GM12891 (cell line): ENCODE data around the gene UGT1A9.

ENCODE experiments used
- DNase-seq: peaks from one replicate; pipeline ENCODE4 v3.0.0; 2011; ENCODE audit warnings: low spot score; ENCODE audit not compliant: insufficient read length
- FAIRE-seq: peaks from 2 replicates; lab custom pipeline; 2011; peaks lifted over from hg19 to GRCh38; lab: Jason Lieb, UNC
- PAX5 ChIP-seq: IDR thresholded peaks from 2 replicates; pipeline ENCODE4 v1.6.1; 2011; ENCODE audit warnings: low read length, moderate library complexity, mild to moderate bottlenecking; ENCODE audit not compliant: insufficient read depth, severe bottlenecking
- POLR2A ChIP-seq: IDR thresholded peaks from 2 replicates; pipeline ENCODE4 v1.6.1; 2011; ENCODE audit warnings: low read depth, low read length, control low read depth
- POLR2AphosphoS5 ChIP-seq: IDR thresholded peaks from 2 replicates; pipeline ENCODE4 v1.6.1; 2011; ENCODE audit warnings: low read depth, low read length, control low read depth
- POU2F2 ChIP-seq: IDR thresholded peaks from 2 replicates; pipeline ENCODE4 v1.6.1; 2011; ENCODE audit warnings: low read depth, mild to moderate bottlenecking, control low read depth, low read length, moderate library complexity
- SPI1 ChIP-seq: IDR thresholded peaks from 2 replicates; pipeline ENCODE4 v1.6.1; 2011; ENCODE audit warnings: low read depth, low read length, control low read depth
- TAF1 ChIP-seq: IDR thresholded peaks from 2 replicates; pipeline ENCODE4 v1.6.1; 2011; ENCODE audit warnings: low read depth, low read length, control low read depth

The UGT1A9 gene

GRCh38 chr2:233793465-233794127, 121.9 kb downstream of the UGT1A9 start:
- FAIRE-seq, result no peak
- no peak for DNase-seq
- no peak for TF ChIP-seq TAF1
- no peak for TF ChIP-seq PAX5
- no peak for TF ChIP-seq POLR2AphosphoS5
- no peak for TF ChIP-seq POU2F2
- TF ChIP-seq SPI1, result no peak
- TF ChIP-seq POLR2A, result no peak

GRCh38 chr2:233794128-233794658, 122.5 kb downstream of the UGT1A9 start:
- no peak for TF ChIP-seq POLR2A
- no peak for TF ChIP-seq TAF1
- DNase-seq (no peak), FAIRE-seq (no peak)

GRCh38 chr2:233795735-233796171, 124.1 kb downstream of the UGT1A9 start:
- no peak for FAIRE-seq
- no peak for DNase-seq
- TF ChIP-seq SPI1, result no peak
- no peak for TF ChIP-seq TAF1
- no peak for TF ChIP-seq POLR2A

GRCh38 chr2:233796254-233796653, 124.6 kb downstream of the UGT1A9 start:
- FAIRE-seq (no peak), DNase-seq (no peak)
- TF ChIP-seq TAF1 (no peak), POLR2AphosphoS5 (no peak), PAX5 (no peak), POLR2A (no peak), SPI1 (no peak), POU2F2 (no peak)

- TF ChIP-seq POLR2AphosphoS5 (no peak), PAX5 (no peak), POLR2A (no peak), POU2F2 (no peak), SPI1 (no peak), TAF1 (no peak)
- no peak for FAIRE-seq
- DNase-seq, result no peak
These were observed 126.8 kb downstream of the UGT1A9 start for GRCh38 chr2:233798335-233799086.

GRCh38 chr2:233799087-233799665, 127.5 kb downstream of the UGT1A9 start:
- no peak for TF ChIP-seq TAF1
- TF ChIP-seq SPI1, result no peak
- no peak for TF ChIP-seq PAX5
- no peak for TF ChIP-seq POLR2A
- TF ChIP-seq POU2F2, result no peak
- TF ChIP-seq POLR2AphosphoS5, result no peak
- no peak for FAIRE-seq
- DNase-seq, result no peak

GRCh38 chr2:233799716-233800115, 128.0 kb downstream of the UGT1A9 start:
- no peak for TF ChIP-seq POLR2AphosphoS5
- TF ChIP-seq PAX5, result no peak
- no peak for TF ChIP-seq SPI1
- TF ChIP-seq POU2F2, result no peak
- TF ChIP-seq TAF1, result no peak
- no peak for TF ChIP-seq POLR2A

GRCh38 chr2:233800208-233800607, 128.5 kb downstream of the UGT1A9 start:
- FAIRE-seq (no peak), DNase-seq (no peak)
- no peak for TF ChIP-seq TAF1
- TF ChIP-seq POLR2A, result no peak
- TF ChIP-seq POU2F2, result no peak
- no peak for TF ChIP-seq SPI1
- TF ChIP-seq PAX5, result no peak
- no peak for TF ChIP-seq POLR2AphosphoS5

More at GRCh38 chr2:233799716-233800115, 128.0 kb downstream of the UGT1A9 start:
- FAIRE-seq, result no peak
- no peak for DNase-seq

GRCh38 chr2:233801357-233802131, 129.8 kb downstream of the UGT1A9 start:
- DNase-seq (no peak), FAIRE-seq (peak; percentile 23)

More at GRCh38 chr2:233801357-233802131, 129.8 kb downstream of the UGT1A9 start:
- TF ChIP-seq POLR2AphosphoS5 (no peak), SPI1 (peak; percentile 71)
